Sigmoid colon (tissue), 4 donors: ENCODE data around the gene DNAJC18.
"Not testable (repeated sequence)": the region's sequence is repeated elsewhere in the genome, so short reads cannot be mapped to it uniquely, and the experiment has no call there.

Experiments used
- EP300 ChIP-seq, 4 donors: sonication (generic); formaldehyde crosslinking; IDR thresholded peaks; one replicate each; pipeline ENCODE4 v1.6.1; 2017; ENCODE audit warnings: antibody characterized with exemption in 4 of 4
- POLR2A ChIP-seq, 2 donors: fragments of 450-650 bp; IDR thresholded peaks; one replicate each; pipeline ENCODE4 v1.6.1; 2016; ENCODE audit warnings: antibody characterized with exemption in 2 of 2, mild to moderate bottlenecking in 2 of 2, moderate library complexity in 2 of 2
- POLR2AphosphoS5 ChIP-seq, 4 donors: sonication (generic); formaldehyde crosslinking; IDR thresholded peaks; one replicate each; pipeline ENCODE4 v1.6.1; 2017; ENCODE audit warnings: antibody characterized with exemption in 4 of 4
- TF ChIP-seq, protein P1 (sequence below), 4 experiments: fragments of 450-650 bp in 3 of 4; fragments of 200-600 bp in 1 of 4; IDR thresholded peaks; one replicate each; pipeline ENCODE4 v1.5.1; 2016 to 2019; ENCODE audit warnings: antibody characterized with exemption in 4 of 4, mild to moderate bottlenecking in 3 of 4, moderate library complexity in 2 of 4

- TF ChIP-seq, protein P1, sequence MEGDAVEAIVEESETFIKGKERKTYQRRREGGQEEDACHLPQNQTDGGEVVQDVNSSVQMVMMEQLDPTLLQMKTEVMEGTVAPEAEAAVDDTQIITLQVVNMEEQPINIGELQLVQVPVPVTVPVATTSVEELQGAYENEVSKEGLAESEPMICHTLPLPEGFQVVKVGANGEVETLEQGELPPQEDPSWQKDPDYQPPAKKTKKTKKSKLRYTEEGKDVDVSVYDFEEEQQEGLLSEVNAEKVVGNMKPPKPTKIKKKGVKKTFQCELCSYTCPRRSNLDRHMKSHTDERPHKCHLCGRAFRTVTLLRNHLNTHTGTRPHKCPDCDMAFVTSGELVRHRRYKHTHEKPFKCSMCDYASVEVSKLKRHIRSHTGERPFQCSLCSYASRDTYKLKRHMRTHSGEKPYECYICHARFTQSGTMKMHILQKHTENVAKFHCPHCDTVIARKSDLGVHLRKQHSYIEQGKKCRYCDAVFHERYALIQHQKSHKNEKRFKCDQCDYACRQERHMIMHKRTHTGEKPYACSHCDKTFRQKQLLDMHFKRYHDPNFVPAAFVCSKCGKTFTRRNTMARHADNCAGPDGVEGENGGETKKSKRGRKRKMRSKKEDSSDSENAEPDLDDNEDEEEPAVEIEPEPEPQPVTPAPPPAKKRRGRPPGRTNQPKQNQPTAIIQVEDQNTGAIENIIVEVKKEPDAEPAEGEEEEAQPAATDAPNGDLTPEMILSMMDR (IDR thresholded peaks at IDR 0.05), result not testable (repeated sequence)
- not testable (repeated sequence) for TF ChIP-seq POLR2A, EP300, POLR2AphosphoS5 (IDR thresholded peaks at IDR 0.05)
These were observed 39.5 kb upstream of the DNAJC18 start for GRCh38 chr5:139478657-139479423.
